Kidney tubule cell (primary cell): ENCODE measurements around the gene OSBPL1A.

ENCODE experiments used
- DNase-seq: peaks from one replicate; pipeline ENCODE4 v3.0.0-alpha.2; 2018; ENCODE audit warnings: low spot score

The OSBPL1A gene

GRCh38 chr18:24397694-24398368, at the start of gene OSBPL1A:
OSBPL1A (minus strand) TSS chr18:24397824; CDS start chr18:24377533, 20,291 bp downstream.
- peak; percentile 90 for DNase-seq

GRCh38 chr18:24446953-24447538, 49.4 kb upstream of the OSBPL1A start:
- DNase-seq = no peak

DNA sequence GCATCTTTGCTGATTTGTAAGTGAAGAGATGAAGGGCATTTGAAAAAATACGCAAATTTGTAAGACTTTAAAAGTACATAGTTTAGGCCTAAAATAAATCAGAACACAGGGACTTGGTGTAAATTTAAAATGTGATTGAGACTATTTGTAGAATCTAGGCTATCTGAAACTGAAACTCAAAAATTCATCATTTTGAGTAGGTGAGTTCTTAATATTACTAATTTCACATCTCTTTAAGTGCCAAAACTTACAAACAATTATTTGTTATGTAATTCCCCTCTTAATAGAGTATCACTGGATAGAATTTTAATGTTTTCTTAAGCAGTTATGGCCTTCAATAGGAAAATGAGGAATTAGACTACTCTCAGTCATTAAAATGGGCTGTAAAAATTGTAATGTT, 48.8 kb upstream of the OSBPL1A start:
- DNase-seq = no peak

- DNase-seq = no peak
These were observed 46.2 kb upstream of the OSBPL1A start for GRCh38 chr18:24443870-24444269.

GRCh38 chr18:24436939-24437338, 39.3 kb upstream of the OSBPL1A start:
- no peak for DNase-seq

GRCh38 chr18:24432618-24433017, 35.0 kb upstream of the OSBPL1A start:
- DNase-seq = no peak

GRCh38 chr18:24429188-24429587, 31.6 kb upstream of the OSBPL1A start:
- no peak for DNase-seq

DNA sequence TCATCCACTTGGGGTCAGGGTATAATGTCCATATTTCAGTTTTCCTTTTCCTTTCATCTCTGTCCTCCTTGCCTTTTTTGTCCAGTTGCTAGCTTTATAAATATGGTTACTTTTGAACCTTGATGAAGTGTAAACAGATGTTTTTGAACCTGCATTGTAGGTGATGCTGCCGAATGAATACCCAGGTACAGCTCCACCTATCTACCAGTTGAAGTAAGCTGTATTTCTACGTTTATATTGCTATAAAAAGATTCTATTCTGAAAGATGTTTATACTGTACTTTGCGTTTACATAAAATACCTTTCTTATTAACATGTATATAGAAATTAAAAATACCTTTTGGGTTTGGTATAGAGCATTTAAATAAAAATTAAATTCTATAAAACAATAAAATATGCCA, 31.1 kb upstream of the OSBPL1A start:
- no peak for DNase-seq

DNA sequence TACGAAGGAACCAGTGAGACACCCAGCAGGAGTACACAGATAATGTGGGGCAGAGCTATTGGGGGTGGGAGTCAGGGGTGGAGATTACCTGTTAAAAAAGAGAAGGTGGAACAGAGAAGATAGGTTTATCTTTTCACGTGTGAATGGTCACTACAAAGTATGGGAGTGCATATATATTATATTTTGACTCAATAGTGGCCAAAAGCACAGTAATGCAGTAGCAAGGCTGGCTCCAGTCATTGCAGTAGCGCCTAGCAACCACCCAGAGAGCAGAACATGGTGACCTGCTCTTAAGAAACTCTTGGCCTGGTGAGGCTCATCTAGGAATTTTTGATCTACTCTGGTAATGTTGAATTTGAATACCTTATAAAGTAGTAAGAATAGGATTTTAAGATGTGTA, 29.9 kb upstream of the OSBPL1A start:
- DNase-seq = peak; percentile 42

- peak; percentile 87 for DNase-seq
These were observed 29.0 kb upstream of the OSBPL1A start, which contains the start of gene IMPACT for GRCh38 chr18:24426398-24427294. IMPACT (plus strand) TSS chr18:24426670; CDS start chr18:24426757, 87 bp downstream.

DNA sequence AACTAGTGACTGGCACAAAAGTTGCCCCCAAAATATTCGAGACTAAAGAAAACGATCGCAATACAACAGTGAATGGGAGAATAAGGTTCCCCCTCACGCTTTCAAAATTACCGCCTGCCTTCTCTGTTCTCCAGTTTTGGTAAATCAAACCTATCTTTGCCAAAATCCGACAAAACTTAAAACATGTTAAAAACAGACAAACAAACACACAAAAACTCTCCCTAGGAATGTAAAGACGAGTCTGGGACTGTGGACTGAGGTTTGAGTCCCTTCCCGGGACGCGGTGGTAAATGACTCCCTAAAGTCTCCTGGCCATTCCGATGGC, 28.4 kb upstream of the OSBPL1A start:
- DNase-seq = no peak

- no peak for DNase-seq
These were observed 24.2 kb upstream of the OSBPL1A start for GRCh38 chr18:24421831-24422230.

DNA sequence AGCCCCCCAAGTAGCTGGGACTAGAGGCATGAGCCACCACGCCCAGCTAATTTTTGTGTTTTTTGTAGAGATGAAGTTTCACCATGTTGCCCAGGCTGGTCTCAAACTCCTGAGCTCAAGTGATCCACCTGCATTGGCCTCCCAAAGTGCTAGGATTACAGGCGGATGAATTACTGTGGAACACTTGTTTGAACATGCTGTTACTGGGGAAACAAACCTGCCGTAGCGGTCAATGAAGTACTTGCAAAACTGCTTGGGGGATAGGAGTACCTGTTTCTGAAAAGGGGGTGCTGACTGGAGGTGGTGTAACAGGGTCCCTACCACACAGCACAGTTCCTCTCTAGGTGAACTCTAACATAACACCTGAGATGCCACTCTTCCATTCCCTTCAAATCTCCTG, 22.9 kb upstream of the OSBPL1A start:
- no peak for DNase-seq

- no peak for DNase-seq
These were observed 19.9 kb upstream of the OSBPL1A start for GRCh38 chr18:24417480-24417879.

DNA sequence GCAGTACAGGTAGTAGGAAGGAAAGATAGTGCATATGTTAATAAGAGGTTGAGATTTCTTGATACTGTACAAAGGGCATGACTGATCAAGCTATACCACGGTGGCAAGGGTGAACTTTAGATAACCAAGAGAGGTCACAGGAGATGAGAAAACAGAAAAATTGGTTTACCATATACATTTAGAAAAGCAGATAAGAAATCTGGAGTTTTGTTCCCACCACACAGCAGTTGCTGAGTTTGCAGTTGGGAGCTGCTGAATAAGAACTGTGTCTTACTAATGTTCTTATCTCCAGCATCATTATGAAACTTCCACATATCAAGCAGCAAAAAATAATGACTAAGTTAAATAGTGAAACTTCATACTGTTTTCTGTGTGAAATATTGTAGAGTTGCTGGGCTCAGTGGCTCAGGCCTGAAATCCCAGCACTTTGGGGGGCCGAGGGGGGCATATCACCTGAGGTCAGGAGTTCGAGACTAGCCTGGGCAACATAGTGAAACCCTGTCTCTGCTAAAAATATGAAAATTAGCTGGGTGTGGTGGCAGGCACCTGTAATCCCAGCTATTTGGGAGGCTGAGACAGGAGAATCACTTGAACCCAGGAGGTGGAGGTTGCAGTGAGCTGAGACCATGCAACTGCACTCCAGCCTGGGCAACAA, 16.9 kb upstream of the OSBPL1A start:
- no peak for DNase-seq

GRCh38 chr18:24413148-24413547, 15.5 kb upstream of the OSBPL1A start:
- no peak for DNase-seq

DNA sequence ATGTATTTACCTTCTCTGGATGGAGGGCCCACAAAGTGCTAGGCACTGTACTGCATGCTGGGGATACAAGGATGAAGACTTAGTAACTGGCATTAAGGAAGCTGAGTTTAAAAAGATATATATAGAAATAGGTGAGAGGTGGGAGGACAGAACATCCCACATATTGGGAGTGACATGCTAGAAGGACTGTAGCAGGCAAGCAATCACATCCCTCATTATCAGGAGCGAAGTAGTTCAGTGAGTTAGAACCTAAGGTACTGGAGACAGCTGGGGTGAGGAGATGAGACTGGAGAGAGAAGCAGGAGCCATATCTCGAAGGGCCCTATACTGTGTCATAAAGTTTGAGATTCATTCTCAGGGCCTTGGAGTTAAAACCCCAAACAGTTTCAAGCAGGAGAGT, 10.9 kb upstream of the OSBPL1A start:
- DNase-seq = no peak

- DNase-seq = no peak
These were observed 7.0 kb upstream of the OSBPL1A start for GRCh38 chr18:24404591-24404990.

GRCh38 chr18:24403076-24403475, 5.5 kb upstream of the OSBPL1A start:
- DNase-seq = no peak

GRCh38 chr18:24402209-24402785, 4.7 kb upstream of the OSBPL1A start:
- DNase-seq = no peak

GRCh38 chr18:24400587-24400986, 3.0 kb upstream of the OSBPL1A start:
- DNase-seq = peak; percentile 32

GRCh38 chr18:24398540-24398939, 916 bp upstream of the OSBPL1A start:
- DNase-seq = no peak
